ENCODE measurements around the gene POLR3E. TPM values are rescaled to one million over a fixed set of nuclear protein-coding genes. Genes with fewer than 3 reads are reported as not detected.

POLR3E gene
- total RNA-seq, 1 experiment from 2014 or later: 73.5 TPM

- no peak for TF ChIP-seq PRDM15 (CRISPR knock-in tag; IDR thresholded peaks at IDR 0.05)
- TF ChIP-seq, protein P1, sequence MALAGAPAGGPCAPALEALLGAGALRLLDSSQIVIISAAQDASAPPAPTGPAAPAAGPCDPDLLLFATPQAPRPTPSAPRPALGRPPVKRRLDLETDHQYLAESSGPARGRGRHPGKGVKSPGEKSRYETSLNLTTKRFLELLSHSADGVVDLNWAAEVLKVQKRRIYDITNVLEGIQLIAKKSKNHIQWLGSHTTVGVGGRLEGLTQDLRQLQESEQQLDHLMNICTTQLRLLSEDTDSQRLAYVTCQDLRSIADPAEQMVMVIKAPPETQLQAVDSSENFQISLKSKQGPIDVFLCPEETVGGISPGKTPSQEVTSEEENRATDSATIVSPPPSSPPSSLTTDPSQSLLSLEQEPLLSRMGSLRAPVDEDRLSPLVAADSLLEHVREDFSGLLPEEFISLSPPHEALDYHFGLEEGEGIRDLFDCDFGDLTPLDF (CRISPR knock-in tag; IDR thresholded peaks at IDR 0.05): no peak
- TF ChIP-seq NFE2L1 (CRISPR knock-in tag; IDR thresholded peaks at IDR 0.05): no peak
- no peak for TF ChIP-seq JUN (CRISPR knock-in tag; IDR thresholded peaks at IDR 0.05)
- TF ChIP-seq NR3C1 (CRISPR knock-in tag; conservative IDR thresholded peaks at IDR 0.05; ENCODE audit: low read depth): no peak
- TF ChIP-seq ELF4 (CRISPR knock-in tag; IDR thresholded peaks at IDR 0.05; ENCODE audit: low read depth): no peak
Measured at GRCh38 chr16:22265351-22265750, 31.9 kb upstream of the POLR3E start (continued).

DNA sequence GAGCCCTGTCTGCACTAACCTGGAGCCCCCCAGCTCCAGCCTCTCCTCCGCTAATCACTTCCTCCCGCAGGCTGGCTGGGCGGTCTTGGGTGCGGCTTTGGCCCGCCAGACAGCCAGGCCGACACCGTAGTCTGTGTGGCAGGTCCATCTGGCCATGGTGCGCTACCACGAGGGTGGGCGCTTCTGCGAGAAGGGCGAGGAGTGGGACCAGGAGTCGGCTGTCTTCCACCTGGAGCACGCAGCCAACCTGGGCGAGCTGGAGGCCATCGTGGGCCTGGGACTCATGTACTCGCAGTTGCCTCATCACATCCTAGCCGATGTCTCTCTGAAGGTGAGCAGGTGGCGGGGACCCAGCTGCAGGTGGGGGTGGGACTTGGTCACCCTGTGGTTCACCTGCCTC is 30.7 kb upstream of the POLR3E start:
- Mint-ChIP-seq H3K9me3 (no peaks in the 10 kb centered on the region), H3K4me1 (no peaks in the 10 kb centered on the region), H3K4me3 (no peak overlapping the region), H3K27ac (no peak overlapping the region), H3K36me3 (peaks cover 19% of the 10 kb centered on the region), H3K27me3 (ENCODE audit: low read depth) (no peaks in the 10 kb centered on the region)
- POLR2A ChIA-PET: no interaction called here
- ATAC-seq (no peak), DNase-seq (ENCODE audit: low spot score) (no peak)
- CTCF ChIA-PET: no interaction called here
- TF ChIP-seq CREM (CRISPR knock-in tag; IDR thresholded peaks at IDR 0.05) (no peak), ZNF232 (CRISPR knock-in tag; IDR thresholded peaks at IDR 0.05) (no peak), NR2C2 (CRISPR knock-in tag; IDR thresholded peaks at IDR 0.05) (no peak), SMAD4 (CRISPR knock-in tag; IDR thresholded peaks at IDR 0.05) (no peak), IRF1 (CRISPR knock-in tag; IDR thresholded peaks at IDR 0.05) (no peak)
- TF ChIP-seq, protein P2, sequence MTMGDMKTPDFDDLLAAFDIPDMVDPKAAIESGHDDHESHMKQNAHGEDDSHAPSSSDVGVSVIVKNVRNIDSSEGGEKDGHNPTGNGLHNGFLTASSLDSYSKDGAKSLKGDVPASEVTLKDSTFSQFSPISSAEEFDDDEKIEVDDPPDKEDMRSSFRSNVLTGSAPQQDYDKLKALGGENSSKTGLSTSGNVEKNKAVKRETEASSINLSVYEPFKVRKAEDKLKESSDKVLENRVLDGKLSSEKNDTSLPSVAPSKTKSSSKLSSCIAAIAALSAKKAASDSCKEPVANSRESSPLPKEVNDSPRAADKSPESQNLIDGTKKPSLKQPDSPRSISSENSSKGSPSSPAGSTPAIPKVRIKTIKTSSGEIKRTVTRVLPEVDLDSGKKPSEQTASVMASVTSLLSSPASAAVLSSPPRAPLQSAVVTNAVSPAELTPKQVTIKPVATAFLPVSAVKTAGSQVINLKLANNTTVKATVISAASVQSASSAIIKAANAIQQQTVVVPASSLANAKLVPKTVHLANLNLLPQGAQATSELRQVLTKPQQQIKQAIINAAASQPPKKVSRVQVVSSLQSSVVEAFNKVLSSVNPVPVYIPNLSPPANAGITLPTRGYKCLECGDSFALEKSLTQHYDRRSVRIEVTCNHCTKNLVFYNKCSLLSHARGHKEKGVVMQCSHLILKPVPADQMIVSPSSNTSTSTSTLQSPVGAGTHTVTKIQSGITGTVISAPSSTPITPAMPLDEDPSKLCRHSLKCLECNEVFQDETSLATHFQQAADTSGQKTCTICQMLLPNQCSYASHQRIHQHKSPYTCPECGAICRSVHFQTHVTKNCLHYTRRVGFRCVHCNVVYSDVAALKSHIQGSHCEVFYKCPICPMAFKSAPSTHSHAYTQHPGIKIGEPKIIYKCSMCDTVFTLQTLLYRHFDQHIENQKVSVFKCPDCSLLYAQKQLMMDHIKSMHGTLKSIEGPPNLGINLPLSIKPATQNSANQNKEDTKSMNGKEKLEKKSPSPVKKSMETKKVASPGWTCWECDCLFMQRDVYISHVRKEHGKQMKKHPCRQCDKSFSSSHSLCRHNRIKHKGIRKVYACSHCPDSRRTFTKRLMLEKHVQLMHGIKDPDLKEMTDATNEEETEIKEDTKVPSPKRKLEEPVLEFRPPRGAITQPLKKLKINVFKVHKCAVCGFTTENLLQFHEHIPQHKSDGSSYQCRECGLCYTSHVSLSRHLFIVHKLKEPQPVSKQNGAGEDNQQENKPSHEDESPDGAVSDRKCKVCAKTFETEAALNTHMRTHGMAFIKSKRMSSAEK (CRISPR knock-in tag; IDR thresholded peaks at IDR 0.05; ENCODE audit: borderline replicate concordance): no peak
- TF ChIP-seq, protein P3, sequence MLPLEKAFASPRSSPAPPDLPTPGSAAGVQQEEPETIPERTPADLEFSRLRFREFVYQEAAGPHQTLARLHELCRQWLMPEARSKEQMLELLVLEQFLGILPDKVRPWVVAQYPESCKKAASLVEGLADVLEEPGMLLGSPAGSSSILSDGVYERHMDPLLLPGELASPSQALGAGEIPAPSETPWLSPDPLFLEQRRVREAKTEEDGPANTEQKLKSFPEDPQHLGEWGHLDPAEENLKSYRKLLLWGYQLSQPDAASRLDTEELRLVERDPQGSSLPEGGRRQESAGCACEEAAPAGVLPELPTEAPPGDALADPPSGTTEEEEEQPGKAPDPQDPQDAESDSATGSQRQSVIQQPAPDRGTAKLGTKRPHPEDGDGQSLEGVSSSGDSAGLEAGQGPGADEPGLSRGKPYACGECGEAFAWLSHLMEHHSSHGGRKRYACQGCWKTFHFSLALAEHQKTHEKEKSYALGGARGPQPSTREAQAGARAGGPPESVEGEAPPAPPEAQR (CRISPR knock-in tag; IDR thresholded peaks at IDR 0.05): no peak

Data from WTC11 (cell line).